ENCODE measurements around the gene PRTG.
"Not testable (repeated sequence)": the region's sequence is repeated elsewhere in the genome, so short reads cannot be mapped to it uniquely, and the experiment has no call there.

The PRTG gene

DNA sequence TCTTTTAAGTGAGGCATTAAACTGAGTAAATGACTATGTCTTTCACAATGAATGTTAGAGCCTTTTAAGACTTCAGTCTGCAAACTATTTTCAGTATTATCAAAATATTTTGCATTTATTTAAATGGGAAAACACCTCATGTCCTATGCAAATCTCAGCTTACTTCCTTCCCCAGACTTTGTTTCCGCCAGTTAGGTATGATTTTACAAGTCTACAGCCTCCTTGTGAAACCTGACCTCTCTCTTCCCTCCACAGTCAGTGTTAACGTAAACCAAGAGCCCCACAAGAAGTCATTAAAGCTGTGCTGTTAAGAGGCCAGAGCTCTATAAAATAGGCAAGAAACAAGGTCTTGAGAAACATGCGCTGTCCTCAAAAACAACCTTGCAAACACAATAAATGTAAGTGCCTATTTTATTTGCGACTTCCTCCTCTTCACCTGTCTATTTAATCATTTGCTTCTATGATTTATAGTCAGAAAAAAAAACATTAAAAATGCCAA lies 48.3 kb downstream of the PRTG start:
- DNase-seq, result peak; percentile 79

DNA sequence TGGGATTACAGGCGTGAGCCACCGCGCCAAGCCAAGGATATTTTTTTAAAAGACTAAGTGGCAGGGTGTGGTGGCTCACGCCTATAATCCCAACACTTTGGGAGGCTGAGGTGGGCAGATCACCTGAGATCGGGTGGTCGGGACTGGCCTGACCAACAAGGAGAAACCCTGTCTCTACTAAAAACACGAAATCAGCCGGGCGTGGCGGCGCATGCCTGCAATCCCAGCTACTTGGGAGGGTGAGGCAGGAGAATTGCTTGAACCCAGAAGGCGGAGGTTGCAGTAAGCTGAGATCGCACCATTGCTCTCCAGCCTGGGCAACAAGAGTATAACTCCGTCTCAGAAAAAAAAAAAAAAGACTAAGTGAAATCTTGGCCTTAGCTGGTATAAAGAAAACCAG lies 49.8 kb downstream of the PRTG start:
- not testable (repeated sequence) for DNase-seq

DNA sequence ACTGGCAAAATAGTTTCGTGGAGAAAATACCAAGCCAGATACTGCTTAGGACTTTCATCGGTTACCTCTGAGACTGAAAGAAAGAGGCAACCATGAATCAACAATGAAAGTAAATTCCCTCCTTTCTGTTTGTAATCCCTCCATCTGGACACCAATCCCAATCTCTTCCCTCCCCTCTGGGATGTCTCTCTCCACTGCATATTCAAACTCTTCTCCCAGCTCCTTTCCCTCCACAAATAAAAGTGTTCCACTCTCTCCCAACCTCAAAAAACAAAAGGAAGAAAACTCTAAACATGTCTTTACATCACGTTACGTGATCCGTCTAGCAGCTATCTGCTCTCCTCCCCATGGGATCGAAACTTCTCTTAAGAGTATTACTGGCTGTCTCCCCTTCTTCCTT lies 55.2 kb downstream of the PRTG start:
- DNase-seq, result no peak

DNA sequence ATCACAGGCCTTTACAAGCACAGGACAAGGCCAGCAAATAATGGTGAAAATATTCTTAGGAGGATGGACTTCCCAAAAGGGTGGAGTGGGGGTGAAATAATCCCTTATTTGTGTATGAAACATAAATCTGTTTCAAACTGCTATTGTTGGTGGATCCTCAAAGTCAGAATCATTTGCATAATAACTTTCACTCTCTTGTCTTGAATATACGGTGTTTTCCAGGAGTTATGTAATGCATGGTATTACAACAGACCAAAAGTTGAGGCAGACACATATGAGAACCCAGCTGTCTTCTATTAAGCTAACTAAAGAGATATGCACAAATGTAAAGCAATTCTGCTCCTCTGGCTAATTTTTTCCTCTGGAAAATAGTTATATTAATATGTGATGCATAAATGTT lies 57.7 kb downstream of the PRTG start:
- DNase-seq, result no peak

DNA sequence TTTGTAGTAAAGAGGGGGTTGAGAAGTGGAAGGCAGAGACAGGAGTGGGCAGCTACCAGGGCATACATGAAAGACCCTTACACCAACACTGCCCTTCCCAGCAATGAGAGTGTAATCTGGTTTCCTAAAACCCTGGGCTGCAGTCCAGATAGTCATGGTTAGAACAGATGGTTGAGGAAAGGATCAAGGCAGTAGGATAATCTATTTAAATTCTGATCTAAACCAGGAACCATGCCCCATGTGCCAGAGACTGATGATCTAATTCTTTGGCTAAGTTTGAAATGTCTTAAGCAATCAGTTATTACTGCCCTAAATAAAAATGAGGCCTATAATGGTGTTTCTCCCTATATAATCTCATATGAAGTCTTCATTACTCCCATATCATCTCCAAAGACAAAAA lies 59.6 kb downstream of the PRTG start:
- no peak for DNase-seq

DNA sequence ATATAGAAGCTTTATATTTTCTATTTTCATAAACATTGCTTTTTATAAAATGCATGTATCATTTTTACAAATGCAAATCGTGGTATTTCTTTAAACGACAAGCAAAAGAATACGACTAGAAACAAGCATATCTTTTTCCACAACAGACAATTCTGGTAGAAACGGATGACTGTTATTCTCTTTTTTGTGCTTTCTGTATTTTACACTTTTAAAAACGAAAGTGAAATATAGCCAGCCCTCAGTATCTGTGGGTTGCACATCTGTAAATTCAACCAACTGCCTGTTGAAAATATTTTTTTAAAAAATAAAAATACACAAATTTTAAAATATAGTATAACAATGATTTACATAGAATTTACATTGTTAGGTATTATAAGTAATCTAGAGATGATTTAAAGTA lies 61.3 kb downstream of the PRTG start:
- DNase-seq, result no peak

DNA sequence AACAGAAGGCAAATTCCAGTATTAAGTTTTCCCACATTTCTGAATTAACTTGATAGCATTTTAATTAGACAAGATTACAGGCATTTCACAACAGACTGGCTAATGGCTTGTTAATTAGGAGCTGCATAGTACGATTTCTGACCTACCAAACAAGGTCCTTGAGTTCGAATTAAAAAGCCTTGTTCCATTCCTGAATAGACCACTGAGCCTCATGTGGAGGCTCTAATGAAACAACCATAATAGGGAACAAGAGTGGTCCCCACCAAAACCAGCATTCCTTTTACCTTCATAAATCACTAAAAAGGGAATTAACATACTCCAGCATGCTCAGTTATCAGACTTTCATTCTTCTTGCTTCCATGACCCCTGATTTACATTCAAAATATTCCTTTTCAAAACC lies 66.4 kb downstream of the PRTG start:
- no peak for DNase-seq

DNA sequence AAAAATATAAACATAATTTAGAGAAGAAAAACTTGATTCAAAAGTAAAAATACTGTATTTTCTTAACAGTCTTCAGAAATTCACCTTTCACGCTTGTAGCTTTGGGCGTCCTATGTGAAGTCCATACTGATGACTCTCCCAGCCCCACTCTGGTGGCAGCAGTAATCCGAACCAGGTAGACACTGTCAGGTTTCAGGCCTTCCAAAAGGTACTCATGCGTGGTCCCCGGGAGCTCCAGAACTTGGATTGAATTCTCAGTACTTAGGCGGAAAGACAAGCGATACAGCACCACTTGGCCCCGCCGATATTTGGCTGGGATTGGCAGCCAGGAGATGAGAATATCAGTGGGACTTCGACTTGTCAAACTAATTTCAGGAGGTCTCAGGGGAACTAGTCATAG lies 69.7 kb downstream of the PRTG start:
- no peak for DNase-seq

DNA sequence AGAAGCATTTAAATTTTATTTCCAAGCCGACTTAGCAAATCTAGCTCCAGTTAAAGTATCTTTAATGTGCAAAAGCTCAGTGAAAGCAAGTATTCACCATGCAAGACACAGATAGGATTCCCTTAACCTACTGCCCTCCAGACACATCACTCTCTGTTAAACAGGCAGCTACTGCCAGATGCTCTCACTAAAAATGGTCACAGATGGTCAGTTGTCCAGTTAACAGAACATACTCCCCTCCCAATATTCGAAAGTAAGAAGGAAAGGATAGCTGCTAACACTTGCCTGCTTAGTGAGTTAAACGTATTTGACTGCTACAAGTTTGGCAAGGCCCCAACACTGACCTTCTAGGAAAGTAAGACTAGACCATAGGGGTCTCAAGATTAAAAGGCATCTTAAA lies 73.7 kb downstream of the PRTG start:
- DNase-seq, result no peak

DNA sequence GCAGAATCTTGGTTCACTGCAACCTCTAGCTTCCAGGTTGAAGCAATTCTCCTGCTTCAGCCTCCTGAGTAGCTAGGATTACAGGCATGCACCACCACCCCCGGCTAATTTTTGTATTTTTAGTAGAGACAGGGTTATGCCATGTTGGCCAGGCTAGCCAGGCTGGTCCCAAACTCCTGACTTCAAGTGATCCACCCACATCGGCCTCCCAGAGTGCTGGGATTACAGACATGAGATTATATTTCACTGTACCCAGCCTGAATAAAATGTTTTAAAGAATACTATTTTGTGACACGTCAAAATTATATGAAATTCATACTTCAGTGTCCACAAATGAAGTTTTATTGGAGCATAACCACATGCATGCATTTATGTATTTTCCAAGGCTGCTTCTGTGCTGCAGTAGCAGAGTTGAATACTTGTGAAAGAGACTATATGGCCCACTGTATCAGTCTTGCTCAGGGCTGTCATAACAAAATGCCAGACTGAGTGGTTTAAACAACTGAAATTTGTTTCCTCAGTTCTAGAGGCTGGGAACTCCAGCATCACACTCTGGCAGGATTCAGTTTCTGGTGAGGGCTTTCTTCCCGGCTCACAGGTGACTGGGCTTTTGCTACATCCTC lies 77.2 kb downstream of the PRTG start:
- DNase-seq, result no peak

DNA sequence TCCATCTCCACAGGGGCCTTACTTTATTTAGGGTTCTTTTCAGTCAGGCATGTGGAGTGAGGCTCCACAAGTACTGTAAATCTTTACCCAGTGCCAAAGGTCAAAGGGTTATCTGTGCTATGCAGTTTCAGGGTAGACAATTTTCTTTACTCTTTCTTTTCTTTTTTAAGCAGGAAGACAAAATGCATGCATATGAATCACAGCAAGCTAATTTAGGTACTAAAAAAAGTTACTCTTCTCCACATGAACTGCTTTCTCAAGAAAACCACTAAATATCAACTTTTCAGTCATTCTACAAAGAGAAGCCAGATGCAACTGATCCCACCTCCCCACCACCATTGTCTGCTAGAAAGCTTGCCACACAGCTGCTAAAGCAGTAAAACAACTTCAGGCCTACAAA lies 81.5 kb downstream of the PRTG start:
- no peak for DNase-seq

DNA sequence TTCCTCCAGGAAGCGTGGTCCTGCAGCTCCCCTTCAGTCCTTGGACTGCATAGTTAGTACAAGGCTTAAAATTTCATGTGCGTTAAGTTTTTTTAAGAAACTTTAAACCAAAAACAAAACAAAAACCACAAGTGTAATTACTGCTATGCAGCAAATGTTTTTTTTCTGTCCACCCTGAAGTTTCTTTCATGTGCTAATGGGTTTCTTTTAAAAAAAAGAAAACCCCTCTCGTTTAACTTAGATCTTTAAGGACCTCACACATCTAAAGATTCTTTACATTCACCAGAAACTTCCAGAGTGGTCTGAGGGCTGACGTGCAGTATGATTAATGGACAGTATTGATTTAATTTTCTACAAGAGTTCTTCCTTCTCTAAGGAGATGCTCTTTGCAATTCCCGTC lies 82.8 kb downstream of the PRTG start:
- DNase-seq, result no peak

DNA sequence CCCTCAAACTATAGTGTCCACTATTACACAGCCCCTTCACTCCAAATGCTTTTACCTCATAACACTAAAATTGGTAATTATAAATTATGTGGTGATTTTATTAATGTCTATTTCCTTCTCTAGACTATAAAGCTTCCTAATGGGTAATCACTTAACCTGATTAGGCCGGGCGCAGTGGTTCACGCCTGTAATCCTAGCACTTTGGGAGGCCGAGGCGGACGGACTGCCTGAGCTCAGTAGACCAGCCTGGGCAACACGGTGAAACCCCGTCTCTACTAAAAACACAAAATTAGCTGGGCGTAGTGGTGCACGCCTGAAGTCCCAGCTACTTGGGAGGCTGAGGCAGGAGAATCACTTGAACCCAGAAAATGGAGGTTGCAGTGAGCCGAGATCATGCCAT lies 83.5 kb downstream of the PRTG start:
- no peak for DNase-seq

DNA sequence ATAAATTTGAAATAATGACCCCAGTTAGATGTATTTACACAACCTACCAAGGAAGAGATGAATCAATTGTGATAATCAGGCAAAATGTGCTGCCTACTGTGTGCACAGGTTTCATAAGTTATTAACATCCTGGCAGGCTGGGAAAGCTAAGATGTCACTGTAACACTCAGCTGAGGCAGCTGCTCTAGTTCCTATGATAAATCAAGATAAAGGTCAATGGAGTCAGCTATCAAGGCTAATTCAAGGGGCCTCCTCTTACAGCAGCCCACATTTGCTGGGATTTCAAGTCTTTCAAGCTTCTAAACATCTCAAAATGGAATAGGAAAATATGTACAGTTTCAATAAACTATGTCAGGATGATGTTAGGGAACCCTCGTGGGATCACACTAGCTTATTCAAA lies 84.1 kb downstream of the PRTG start:
- DNase-seq, result no peak

DNA sequence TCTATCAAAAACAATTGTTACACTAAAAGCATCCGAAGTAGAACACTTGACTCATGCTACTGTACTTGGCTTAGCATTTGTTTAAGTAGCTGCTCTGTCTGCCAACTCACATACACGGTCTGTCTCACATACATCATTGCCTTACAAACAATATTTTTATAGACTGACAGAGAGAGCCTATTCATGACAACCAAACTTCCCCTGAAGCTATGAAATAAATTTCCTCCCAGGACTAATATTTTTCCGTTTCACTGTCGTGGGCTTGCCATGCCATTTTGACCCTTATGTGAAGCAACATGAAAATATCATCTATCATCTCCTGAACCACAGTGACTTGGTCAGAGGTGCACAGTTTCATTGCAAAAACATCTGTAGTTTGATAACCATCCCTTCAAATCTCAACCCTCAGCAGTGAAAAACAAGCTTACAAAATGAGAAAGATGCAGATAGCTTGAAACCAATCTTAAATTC lies 88.4 kb downstream of the PRTG start:
- DNase-seq, result no peak

DNA sequence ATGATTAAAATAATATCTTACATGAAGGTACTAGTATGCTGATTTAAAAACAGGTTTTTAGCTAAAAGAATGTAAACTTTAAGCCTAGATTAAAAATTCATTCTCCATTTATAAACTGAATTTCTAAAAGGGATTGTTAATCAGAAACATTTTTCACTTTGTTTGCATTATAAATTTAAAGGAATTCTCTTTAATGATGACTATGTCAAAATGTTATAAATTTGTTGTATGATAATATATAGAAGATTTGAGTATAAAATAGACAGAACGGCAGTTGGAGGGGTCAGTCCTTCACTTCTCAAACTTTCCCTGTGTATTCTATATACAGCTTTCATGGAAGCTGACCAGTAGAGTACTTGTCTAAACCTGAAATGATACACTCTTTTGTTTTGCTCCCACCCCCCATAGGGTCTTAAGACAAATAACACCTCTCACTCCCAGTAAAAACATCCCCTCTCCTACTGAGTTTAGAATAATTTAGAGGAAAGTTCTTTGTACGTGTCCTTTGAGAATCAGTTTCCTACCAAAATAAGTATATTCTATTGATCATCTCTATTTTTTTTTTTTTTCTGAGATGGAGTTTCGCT lies 90.0 kb downstream of the PRTG start:
- DNase-seq, result no peak

DNA sequence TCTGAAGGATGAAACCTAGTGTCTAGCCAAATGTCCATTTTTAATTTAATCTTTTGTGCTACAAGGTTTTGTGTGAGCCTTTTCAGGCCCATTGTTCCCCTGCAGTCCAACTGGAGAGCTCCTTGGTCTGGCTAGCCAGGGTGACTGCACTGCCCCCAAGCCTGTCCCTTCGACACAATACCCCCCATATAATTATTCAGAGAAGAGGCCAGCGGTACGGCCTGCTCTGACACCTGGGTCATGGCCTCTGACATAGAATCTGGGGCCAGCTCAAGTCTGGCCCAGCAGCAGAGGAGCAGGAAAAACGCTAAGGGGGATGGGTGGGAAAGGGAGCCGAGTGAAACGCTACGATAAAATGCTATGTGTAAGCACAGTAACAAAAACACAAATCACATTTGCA lies 90.6 kb downstream of the PRTG start:
- no peak for DNase-seq

DNA sequence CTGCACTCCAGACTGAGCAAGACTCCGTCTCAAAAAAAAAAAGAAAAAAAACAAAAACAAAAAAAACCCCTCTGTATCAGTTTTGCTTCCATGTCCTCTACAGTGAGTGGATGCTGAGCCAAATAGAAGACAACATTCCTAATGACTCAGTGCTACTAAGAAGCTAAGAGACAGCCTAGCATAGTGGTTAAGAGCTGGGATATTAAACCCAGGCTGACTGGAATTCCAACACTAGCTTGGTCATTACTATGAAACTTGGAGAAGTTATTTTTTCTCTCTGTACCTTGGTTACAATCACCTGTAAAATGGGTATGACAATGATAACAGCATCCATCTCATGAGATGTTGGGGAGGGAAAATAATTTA lies 93.9 kb downstream of the PRTG start:
- DNase-seq, result no peak

DNA sequence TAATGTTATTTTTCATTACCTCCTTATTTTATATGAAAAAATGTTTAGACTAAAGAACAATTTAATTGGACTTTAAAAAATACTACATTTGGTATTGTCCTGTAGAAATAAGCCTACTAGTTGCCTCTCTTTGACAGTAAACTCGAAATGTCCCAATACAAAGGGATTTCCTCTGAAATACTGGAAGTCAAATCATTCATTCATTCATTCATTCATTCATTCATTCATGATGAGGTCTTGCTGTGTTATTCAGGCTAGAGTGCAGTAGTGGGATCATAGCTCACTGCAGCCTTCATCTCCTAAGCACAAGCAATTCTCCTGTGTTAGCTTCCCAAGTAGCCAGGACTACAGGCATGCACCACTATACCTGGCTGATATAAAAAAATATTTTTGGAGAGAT lies 104.2 kb downstream of the PRTG start:
- no peak for DNase-seq

DNA sequence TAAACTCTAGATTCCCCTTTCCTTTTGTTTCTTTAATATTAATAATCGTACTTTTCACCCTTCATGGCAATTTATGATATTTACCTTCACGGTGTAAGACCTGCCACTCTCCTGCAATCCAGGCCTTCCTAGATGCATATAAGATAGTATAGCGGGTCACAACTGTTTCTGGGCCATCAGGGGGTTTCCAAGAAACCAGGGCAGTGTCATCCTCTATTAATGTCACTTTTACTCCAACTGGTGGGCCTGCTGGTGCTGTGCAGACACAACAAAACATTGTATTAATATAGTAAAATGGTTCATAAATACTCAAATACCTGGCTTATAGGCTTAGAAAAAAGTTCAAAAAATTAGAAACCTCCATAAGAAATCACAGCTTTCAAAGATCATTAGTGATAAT lies 105.9 kb downstream of the PRTG start:
- no peak for DNase-seq

DNA sequence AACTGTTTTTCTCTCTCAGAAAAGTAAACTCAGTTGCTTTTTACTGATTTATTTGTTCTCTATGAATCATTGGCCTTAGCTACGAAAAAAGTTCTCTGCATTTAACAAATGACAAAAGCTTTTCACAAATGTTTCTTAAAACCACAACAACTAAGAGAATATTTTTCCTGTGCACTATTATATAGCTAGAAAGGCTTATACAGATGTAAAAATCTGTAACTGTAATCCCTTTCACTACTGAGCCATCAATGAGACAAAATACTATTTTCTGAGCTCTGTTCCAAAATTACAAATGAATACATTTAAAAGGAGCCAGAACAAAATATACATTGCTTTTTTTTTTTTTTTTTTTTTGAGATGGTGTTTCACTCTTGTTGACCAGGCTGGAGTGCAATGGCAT lies 109.2 kb downstream of the PRTG start:
- DNase-seq, result no peak

DNA sequence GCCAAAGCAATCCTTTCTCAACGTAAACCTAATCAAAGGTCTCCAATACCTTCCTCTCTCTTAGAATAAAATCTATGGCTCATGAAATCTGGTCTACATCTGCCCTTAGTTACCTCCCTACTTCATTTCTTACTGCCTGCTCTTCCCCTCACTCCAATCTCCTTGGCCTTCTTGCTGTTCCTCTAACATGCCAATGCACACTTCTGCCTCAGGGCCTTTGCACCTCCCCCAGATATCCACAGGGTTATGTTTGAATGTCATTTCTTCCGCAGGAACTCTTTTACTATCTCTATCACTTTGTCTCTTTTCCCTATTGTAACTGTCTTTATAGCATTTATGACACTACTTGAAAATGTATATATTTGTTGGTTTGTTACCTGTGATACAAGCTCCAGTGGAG lies 110.5 kb downstream of the PRTG start:
- DNase-seq, result no peak

DNA sequence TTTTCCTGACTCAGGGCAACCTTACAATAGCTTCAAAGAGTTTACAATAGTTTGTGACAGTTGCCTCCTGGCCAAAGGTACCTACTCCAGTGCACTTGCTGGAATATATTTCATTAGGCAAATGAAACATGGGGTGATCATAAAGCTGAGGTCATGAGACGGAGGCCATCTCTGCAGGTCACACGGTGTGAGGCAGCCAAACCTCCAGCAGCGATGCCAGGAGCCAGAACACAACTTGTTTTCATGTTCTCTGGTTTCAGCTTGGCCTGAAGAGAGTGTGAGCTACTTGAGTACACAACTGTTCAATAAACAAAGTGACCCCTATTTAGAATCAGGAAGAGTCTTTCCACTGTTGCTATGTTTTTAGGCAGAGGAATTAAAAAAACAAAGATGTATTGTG lies 112.1 kb downstream of the PRTG start:
- no peak for DNase-seq

DNA sequence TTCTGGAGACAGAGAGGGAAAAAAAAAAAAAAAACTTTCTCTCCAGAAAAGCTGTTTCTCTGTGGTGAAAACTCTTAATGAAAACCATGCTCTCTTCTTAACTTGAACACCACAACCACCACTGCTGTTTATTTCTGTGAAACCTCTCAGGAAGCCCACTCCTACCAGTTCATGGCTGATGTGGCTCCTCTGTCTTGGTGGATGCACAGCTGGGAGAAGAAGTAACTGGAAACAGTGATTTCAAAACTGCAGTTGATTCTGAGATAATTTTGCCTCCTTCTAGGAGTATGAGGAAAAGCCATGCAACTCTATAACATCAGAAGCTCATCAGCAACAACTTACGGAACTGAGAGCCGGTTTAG lies 114.6 kb downstream of the PRTG start:
- DNase-seq, result no peak

DNA sequence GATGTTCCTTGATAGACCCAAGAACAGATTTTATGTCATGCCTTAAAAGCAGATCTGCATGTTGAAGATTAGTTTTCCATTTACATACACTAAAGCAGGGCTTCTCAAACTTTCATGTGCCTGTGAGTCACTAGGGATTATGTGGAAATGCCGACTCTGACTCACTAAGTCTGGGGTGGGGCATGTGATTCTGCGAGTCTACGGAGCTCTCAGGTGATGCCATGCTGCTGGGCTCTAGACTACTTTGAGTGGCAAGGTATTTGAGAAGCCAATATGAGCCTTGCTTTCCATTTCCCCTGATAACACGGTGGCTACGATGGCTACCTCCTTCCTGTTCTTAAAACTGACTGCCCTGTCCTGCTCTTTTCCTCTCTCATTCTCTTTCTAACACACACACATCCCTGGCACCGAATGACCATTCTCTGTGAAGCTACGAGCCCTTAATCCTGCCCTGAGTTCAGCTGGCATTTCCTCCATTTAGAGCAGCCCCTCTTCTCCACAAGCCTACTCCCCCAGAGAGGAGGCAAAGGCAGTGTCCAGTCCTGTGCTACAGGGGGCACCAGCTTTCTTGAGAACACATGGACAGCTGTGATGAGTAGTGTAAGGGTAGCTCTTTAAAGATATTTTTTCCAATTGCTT lies 115.1 kb downstream of the PRTG start:
- DNase-seq, result no peak

Measured in NCI-H526 treated with DMSO at 0.1 percent for 48 hours (cell line).